HCT116 (cell line): Measurements from ENCODE around the gene MRPL44.

Source experiments
- CEBPB ChIP-seq: IDR thresholded peaks from 2 replicates; pipeline ENCODE4 v1.6.1; 2012; ENCODE audit warnings: low read depth
- EGR1 ChIP-seq: IDR thresholded peaks from 2 replicates; pipeline ENCODE4 v1.6.1; 2012; ENCODE audit warnings: low read depth
- FOSL1 ChIP-seq: IDR thresholded peaks from 2 replicates; pipeline ENCODE4 v1.6.1; 2012; ENCODE audit warnings: low read depth
- POLR2A ChIP-seq: IDR thresholded peaks from 2 replicates; pipeline ENCODE4 v1.7.0; 2011; ENCODE audit warnings: borderline replicate concordance; ENCODE audit not compliant: insufficient read depth, insufficient read length; ENCODE audit errors: extremely low read depth
- POLR2AphosphoS5 ChIP-seq: IDR thresholded peaks from 2 replicates; pipeline ENCODE4 v1.6.1; 2011; ENCODE audit warnings: mild to moderate bottlenecking, low read depth, low read length, moderate library complexity
- RAD21 ChIP-seq: IDR thresholded peaks from 2 replicates; pipeline ENCODE4 v1.6.1; 2012; ENCODE audit warnings: low read depth, mild to moderate bottlenecking
- SIN3A ChIP-seq: IDR thresholded peaks from 2 replicates; pipeline ENCODE4 v1.6.1; 2012; ENCODE audit warnings: low read depth
- ZNF274 ChIP-seq: fragments of 200-500 bp; sonication (Bioruptor generic); IDR thresholded peaks from 2 replicates; pipeline ENCODE4 v1.6.1; 2014; ENCODE audit warnings: mild to moderate bottlenecking, low read depth, low read length, inconsistent platforms
- TF ChIP-seq, protein P1 (sequence below), 3 experiments: fragments of 200-600 bp in 1 of 3; sonication (generic) in 1 of 3; IDR thresholded peaks in 2 of 3; conservative IDR thresholded peaks in 1 of 3; 2 replicates each; pipeline ENCODE4 v1.5.1; 2012 to 2017; ENCODE audit warnings: low read depth in 2 of 3, low read length in 2 of 3, antibody characterized with exemption in 1 of 3, borderline replicate concordance in 1 of 3, control low read depth in 1 of 3, mild to moderate bottlenecking in 1 of 3, mixed read lengths in 1 of 3, mixed run types in 1 of 3, moderate library complexity in 1 of 3; ENCODE audit not compliant: insufficient read depth in 1 of 3
- TF ChIP-seq, protein P2 (sequence below): IDR thresholded peaks from 2 replicates; pipeline ENCODE4 v1.6.1; 2011; ENCODE audit warnings: mild to moderate bottlenecking, low read length, moderate library complexity; ENCODE audit not compliant: insufficient replicate concordance; ENCODE audit errors: extremely low read depth
- TF ChIP-seq, protein P3 (sequence below): IDR thresholded peaks from 2 replicates; pipeline ENCODE4 v1.6.1; 2012

DNA sequence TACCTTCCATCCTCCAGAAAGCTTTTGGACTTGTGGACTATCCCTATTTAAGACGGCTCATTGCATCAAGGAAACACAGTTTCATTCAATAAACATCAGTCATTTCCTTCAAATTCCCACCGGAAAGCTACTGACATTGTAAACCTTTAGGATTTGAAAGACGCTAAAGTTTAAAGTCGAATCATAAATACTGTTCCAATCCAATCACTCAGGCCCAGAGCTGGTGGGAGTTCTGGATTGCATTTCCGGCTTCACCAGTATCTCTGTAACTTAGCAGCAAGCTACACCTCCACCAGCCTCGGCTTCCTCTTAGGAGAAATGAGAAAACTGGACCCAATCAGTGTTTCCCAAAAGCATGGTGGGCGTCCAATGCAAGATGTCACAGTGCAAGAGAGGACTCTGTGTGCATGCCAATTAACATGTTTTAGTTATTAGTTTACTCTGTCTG, 13.7 kb upstream of the MRPL44 start:
- TF ChIP-seq, protein P1, sequence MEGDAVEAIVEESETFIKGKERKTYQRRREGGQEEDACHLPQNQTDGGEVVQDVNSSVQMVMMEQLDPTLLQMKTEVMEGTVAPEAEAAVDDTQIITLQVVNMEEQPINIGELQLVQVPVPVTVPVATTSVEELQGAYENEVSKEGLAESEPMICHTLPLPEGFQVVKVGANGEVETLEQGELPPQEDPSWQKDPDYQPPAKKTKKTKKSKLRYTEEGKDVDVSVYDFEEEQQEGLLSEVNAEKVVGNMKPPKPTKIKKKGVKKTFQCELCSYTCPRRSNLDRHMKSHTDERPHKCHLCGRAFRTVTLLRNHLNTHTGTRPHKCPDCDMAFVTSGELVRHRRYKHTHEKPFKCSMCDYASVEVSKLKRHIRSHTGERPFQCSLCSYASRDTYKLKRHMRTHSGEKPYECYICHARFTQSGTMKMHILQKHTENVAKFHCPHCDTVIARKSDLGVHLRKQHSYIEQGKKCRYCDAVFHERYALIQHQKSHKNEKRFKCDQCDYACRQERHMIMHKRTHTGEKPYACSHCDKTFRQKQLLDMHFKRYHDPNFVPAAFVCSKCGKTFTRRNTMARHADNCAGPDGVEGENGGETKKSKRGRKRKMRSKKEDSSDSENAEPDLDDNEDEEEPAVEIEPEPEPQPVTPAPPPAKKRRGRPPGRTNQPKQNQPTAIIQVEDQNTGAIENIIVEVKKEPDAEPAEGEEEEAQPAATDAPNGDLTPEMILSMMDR (IDR thresholded peaks at IDR 0.05 in 2 of 3, conservative IDR thresholded peaks at IDR 0.05 in 1 of 3; ENCODE audit: borderline replicate concordance in 1 of 3, insufficient read depth in 1 of 3, low read depth in 2 of 3, low read length in 2 of 3) = no peak
- TF ChIP-seq POLR2AphosphoS5 = no peak
- TF ChIP-seq, protein P2, sequence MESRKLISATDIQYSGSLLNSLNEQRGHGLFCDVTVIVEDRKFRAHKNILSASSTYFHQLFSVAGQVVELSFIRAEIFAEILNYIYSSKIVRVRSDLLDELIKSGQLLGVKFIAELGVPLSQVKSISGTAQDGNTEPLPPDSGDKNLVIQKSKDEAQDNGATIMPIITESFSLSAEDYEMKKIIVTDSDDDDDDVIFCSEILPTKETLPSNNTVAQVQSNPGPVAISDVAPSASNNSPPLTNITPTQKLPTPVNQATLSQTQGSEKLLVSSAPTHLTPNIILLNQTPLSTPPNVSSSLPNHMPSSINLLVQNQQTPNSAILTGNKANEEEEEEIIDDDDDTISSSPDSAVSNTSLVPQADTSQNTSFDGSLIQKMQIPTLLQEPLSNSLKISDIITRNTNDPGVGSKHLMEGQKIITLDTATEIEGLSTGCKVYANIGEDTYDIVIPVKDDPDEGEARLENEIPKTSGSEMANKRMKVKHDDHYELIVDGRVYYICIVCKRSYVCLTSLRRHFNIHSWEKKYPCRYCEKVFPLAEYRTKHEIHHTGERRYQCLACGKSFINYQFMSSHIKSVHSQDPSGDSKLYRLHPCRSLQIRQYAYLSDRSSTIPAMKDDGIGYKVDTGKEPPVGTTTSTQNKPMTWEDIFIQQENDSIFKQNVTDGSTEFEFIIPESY = no peak
- TF ChIP-seq, protein P3, sequence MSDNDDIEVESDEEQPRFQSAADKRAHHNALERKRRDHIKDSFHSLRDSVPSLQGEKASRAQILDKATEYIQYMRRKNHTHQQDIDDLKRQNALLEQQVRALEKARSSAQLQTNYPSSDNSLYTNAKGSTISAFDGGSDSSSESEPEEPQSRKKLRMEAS = no peak
- no peak for TF ChIP-seq CEBPB
- TF ChIP-seq FOSL1 = no peak
- TF ChIP-seq POLR2A = no peak
- no peak for TF ChIP-seq EGR1
- TF ChIP-seq RAD21 = no peak
- no peak for TF ChIP-seq SIN3A
- TF ChIP-seq ZNF274 = no peak
